MCF 10A (cell line): ENCODE measurements around the gene ZDHHC6. TPM values are rescaled to one million over a fixed set of nuclear protein-coding genes. Genes with fewer than 3 reads are reported as not detected.
"Not testable (repeated sequence)": the region's sequence is repeated elsewhere in the genome, so short reads cannot be mapped to it uniquely, and the experiment has no call there.

Experiments used
- BruUV-seq: library from RNA; stranded (reverse); fragments of 400-500 nt; replicated peaks from 2 replicates; lab custom pipeline; 2021; lab: Mats Ljungman, UMichigan
- CTCF ChIA-PET: fragments of 300-600 bp; sonication (Branson Sonifier 250); formaldehyde crosslinking; extraction: SDS; loops from one replicate; lab custom pipeline; 2021; ENCODE audit warnings: antibody characterized with exemption, inconsistent platforms; lab: Yijun Ruan, JAX
- POLR2A ChIA-PET: fragments of 300-600, 350-650 bp; sonication (Branson Sonifier 250); formaldehyde crosslinking; extraction: SDS; loops from one replicate; lab custom pipeline; 2020; ENCODE audit warnings: antibody characterized with exemption, inconsistent platforms; lab: Yijun Ruan, JAX
- DNase-seq: peaks from one replicate; pipeline ENCODE4 v3.0.0-alpha.2; 2018; ENCODE audit not compliant: unreplicated experiment
- H3K27ac Mint-ChIP-seq: one replicate; pipeline ENCODE4 v1.8.0; 2022; ENCODE audit warnings: mild to moderate bottlenecking, low read depth, mixed read lengths; ENCODE audit not compliant: unreplicated experiment
- H3K27me3 Mint-ChIP-seq: one replicate; pipeline ENCODE4 v1.8.0; 2022; ENCODE audit warnings: mixed read lengths; ENCODE audit not compliant: insufficient read depth, unreplicated experiment
- H3K36me3 Mint-ChIP-seq: one replicate; pipeline ENCODE4 v1.8.0; 2022; ENCODE audit warnings: mild to moderate bottlenecking, moderate library complexity, mixed read lengths; ENCODE audit not compliant: insufficient read depth, unreplicated experiment
- H3K4me1 Mint-ChIP-seq: one replicate; pipeline ENCODE4 v1.8.0; 2022; ENCODE audit warnings: mixed read lengths; ENCODE audit not compliant: insufficient read depth, unreplicated experiment
- H3K4me3 Mint-ChIP-seq: one replicate; pipeline ENCODE4 v1.8.0; 2022; ENCODE audit warnings: mild to moderate bottlenecking, moderate library complexity, mixed read lengths; ENCODE audit not compliant: unreplicated experiment
- H3K9me3 Mint-ChIP-seq: one replicate; pipeline ENCODE4 v1.8.0; 2022; ENCODE audit warnings: mixed read lengths; ENCODE audit not compliant: unreplicated experiment
- intact Hi-C: fragments of 100-400 bp; cut with micrococcal nuclease; formaldehyde crosslinking; loops from 2 replicates; pipeline ENCODE4 v1.14.1; 2022
- total RNA-seq: library from RNA; stranded (reverse); gene quantifications from 2 replicates; pipeline ENCODE4 v1.2.3, GENCODE V29; 2022
- TF ChIP-seq, protein P1 (sequence below): fragments of 200-600 bp; IDR thresholded peaks from one replicate; pipeline ENCODE4 v1.8.0; 2022; ENCODE audit warnings: antibody characterized with exemption, mild to moderate bottlenecking; ENCODE audit not compliant: unreplicated experiment

ZDHHC6 gene
- total RNA-seq, 1 experiment from 2014 or later, result 25.9 TPM

DNA sequence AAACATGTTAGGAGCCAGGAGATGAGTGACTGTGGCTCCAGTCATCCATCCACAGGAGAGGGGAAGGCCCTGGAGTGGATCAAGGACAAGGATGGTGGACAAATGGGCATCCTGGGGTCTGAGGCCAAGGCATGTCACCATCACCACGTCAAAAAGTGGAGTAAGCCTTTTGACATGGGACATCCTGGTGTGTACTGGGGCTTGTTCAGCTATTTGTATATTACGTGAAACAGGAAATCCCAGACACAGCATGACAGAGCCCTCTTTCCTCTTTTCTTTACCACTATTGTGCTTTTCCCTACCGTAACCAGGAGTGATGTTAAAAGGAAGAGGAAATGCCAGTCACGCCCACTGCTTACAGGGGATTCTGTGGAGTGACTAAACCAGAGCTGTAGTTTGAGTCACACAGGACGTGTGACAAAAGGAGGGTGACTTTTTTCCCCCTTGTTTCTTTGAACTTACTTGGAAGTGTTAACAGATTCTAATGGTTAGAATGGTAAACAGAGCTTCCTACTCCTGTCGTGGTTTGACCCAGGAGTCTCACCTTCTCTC is 57.4 kb downstream of the ZDHHC6 start:
- intact Hi-C loops, result no loop called here
- peak; percentile 28 for DNase-seq
- ChIA-PET CTCF (no interaction called here), POLR2A (no interaction called here)
- H3K27me3 Mint-ChIP-seq, result no peaks in the 10 kb centered on the region
- H3K9me3 Mint-ChIP-seq, result no peaks in the 10 kb centered on the region
- peaks cover 10% of the 10 kb centered on the region for H3K4me1 Mint-ChIP-seq
- TF ChIP-seq, protein P1, sequence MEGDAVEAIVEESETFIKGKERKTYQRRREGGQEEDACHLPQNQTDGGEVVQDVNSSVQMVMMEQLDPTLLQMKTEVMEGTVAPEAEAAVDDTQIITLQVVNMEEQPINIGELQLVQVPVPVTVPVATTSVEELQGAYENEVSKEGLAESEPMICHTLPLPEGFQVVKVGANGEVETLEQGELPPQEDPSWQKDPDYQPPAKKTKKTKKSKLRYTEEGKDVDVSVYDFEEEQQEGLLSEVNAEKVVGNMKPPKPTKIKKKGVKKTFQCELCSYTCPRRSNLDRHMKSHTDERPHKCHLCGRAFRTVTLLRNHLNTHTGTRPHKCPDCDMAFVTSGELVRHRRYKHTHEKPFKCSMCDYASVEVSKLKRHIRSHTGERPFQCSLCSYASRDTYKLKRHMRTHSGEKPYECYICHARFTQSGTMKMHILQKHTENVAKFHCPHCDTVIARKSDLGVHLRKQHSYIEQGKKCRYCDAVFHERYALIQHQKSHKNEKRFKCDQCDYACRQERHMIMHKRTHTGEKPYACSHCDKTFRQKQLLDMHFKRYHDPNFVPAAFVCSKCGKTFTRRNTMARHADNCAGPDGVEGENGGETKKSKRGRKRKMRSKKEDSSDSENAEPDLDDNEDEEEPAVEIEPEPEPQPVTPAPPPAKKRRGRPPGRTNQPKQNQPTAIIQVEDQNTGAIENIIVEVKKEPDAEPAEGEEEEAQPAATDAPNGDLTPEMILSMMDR, result no peak
- peak overlapping the region; percentile 7 for H3K27ac Mint-ChIP-seq
- no TSS peak for BruUV-seq
- H3K36me3 Mint-ChIP-seq, result no peaks in the 10 kb centered on the region
- no peak overlapping the region for H3K4me3 Mint-ChIP-seq

DNA sequence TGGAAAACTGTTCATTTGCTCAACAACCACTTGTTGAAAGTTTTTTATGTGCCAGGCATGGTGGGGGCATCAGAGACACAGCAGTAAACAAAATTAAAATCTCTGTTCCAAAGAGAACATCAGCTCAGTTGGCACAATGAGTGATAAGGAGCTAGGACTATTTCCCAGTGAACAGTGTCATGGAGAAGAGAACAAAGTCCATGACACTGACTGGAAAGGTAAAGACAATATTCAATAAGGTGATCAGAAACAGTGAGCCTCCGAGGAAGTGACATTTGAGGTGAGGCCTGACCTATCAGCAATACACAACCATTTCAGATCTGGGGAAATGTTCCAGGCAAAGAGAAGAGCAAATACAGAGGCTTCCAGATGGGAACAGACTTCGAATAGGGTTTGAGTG is 58.2 kb downstream of the ZDHHC6 start:
- DNase-seq, result no peak
- Mint-ChIP-seq H3K36me3 (no peaks in the 10 kb centered on the region), H3K4me1 (peaks cover 16% of the 10 kb centered on the region), H3K27ac (peak overlapping the region; percentile 7), H3K27me3 (no peaks in the 10 kb centered on the region), H3K4me3 (no peak overlapping the region), H3K9me3 (no peaks in the 10 kb centered on the region)
- POLR2A ChIA-PET, result no interaction called here
- CTCF ChIA-PET, result no interaction called here
- TF ChIP-seq, protein P1, result no peak
- no TSS peak for BruUV-seq
- intact Hi-C loops, result no loop called here

DNA sequence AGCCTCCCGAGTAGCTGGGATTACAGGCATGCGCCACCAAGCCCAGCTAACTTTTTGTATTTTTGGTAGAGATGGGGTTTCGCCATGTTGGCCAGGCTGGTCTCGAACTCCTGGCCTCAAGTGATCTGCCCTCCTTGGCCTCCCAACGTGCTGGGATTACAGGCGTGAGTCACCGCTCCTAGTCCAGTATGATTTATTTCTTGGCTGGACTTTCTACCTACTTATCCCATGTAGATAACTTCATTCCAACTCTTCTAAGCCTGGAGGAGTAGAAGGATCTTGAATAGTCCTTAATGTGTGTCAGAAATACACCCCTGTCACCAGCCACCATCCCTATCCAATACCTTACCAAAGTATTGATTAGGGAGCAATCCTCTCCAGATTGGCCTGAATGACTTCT is 58.7 kb downstream of the ZDHHC6 start:
- POLR2A ChIA-PET, H3K27me3 Mint-ChIP-seq, H3K27ac Mint-ChIP-seq, H3K4me3 Mint-ChIP-seq, CTCF ChIA-PET, H3K36me3 Mint-ChIP-seq, BruUV-seq, H3K9me3 Mint-ChIP-seq, intact Hi-C loops, DNase-seq: not testable (repeated sequence)
- peaks cover 21% of the 10 kb centered on the region for H3K4me1 Mint-ChIP-seq

- TF ChIP-seq, protein P1, result no peak
- ChIA-PET POLR2A (interaction anchor here (0.6 to 1.4 kb wide), 2 partner anchors 9 to 12 kb away, joined by 3 to 5 read pairs; no protein-coding TSS in a partner anchor), CTCF (interaction anchor here (1.0 to 1.3 kb wide), 2 partner anchors 24 to 70 kb away, joined by 3 read pairs; no protein-coding TSS in a partner anchor)
- H3K4me1 Mint-ChIP-seq, result peaks cover 21% of the 10 kb centered on the region
- H3K9me3 Mint-ChIP-seq, result no peaks in the 10 kb centered on the region
- no peaks in the 10 kb centered on the region for H3K27me3 Mint-ChIP-seq
- no peak overlapping the region for H3K4me3 Mint-ChIP-seq
- BruUV-seq, result no TSS peak
- intact Hi-C loops, result no loop called here
- H3K36me3 Mint-ChIP-seq, result no peaks in the 10 kb centered on the region
- no peak overlapping the region for H3K27ac Mint-ChIP-seq
- DNase-seq, result no peak
These were observed 61.5 kb downstream of the ZDHHC6 start for GRCh38 chr10:112385201-112385600.
